Nephron (organoid): Measurements from ENCODE around the gene TBC1D24.

Experiments
- H3K27ac Mint-ChIP-seq, 3 experiments: 2 replicates each; pipeline ENCODE4 v1.8.0; 2020; ENCODE audit warnings: mixed read lengths in 3 of 3, mild to moderate bottlenecking in 2 of 3, moderate library complexity in 1 of 3
- H3K27me3 Mint-ChIP-seq: 2 replicates; pipeline ENCODE4 v1.8.0; 2021; ENCODE audit warnings: low read depth, mild to moderate bottlenecking, moderate library complexity, mixed read lengths
- H3K36me3 Mint-ChIP-seq: 2 replicates; pipeline ENCODE4 v1.8.0; 2020; ENCODE audit warnings: low read depth, mixed read lengths
- H3K4me1 Mint-ChIP-seq: 2 replicates; pipeline ENCODE4 v1.8.0; 2020; ENCODE audit warnings: mixed read lengths
- H3K4me3 Mint-ChIP-seq, 3 experiments: 2 replicates each; pipeline ENCODE4 v1.8.0; 2020; ENCODE audit warnings: mild to moderate bottlenecking in 3 of 3, mixed read lengths in 3 of 3, moderate library complexity in 2 of 3
- H3K9me3 Mint-ChIP-seq: 2 replicates; pipeline ENCODE4 v1.8.0; 2020; ENCODE audit warnings: mixed read lengths
- CTCF ChIP-seq, 3 experiments: fragments of 200-600 bp; sonication (generic); IDR thresholded peaks; one replicate each; pipeline ENCODE4 v1.5.0; 2021; ENCODE audit warnings: antibody characterized with exemption in 3 of 3; ENCODE audit not compliant: unreplicated experiment in 3 of 3

Gene TBC1D24

GRCh38 chr16:2496223-2497115 is 21.5 kb downstream of the TBC1D24 start:
- peaks cover 8% of the 10 kb centered on the region for H3K4me1 Mint-ChIP-seq
- no peaks in the 10 kb centered on the region for H3K27me3 Mint-ChIP-seq
- H3K36me3 Mint-ChIP-seq: peaks cover 6% of the 10 kb centered on the region
- H3K4me3 Mint-ChIP-seq: no peak overlapping the region
- no peak for TF ChIP-seq CTCF (IDR thresholded peaks at IDR 0.05; ENCODE audit: unreplicated experiment in 3 of 3)
- no peaks in the 10 kb centered on the region for H3K9me3 Mint-ChIP-seq
- H3K27ac Mint-ChIP-seq: no peak overlapping the region

- peak overlapping the region; percentile 25 to 69 (median 43) for H3K27ac Mint-ChIP-seq
- peak overlapping the region in 1 of 3 experiments; percentile 2 for H3K4me3 Mint-ChIP-seq
- H3K4me1 Mint-ChIP-seq: peaks cover 8% of the 10 kb centered on the region
- peaks cover 6% of the 10 kb centered on the region for H3K36me3 Mint-ChIP-seq
- H3K27me3 Mint-ChIP-seq: no peaks in the 10 kb centered on the region
- no peaks in the 10 kb centered on the region for H3K9me3 Mint-ChIP-seq
- no peak for TF ChIP-seq CTCF (IDR thresholded peaks at IDR 0.05; ENCODE audit: unreplicated experiment in 3 of 3)
Observed at GRCh38 chr16:2497116-2497630, 22.2 kb downstream of the TBC1D24 start.

GRCh38 chr16:2497695-2498484 is 23.0 kb downstream of the TBC1D24 start:
- Mint-ChIP-seq H3K4me3 (peak overlapping the region in 1 of 3 experiments; percentile 2), H3K4me1 (peaks cover 14% of the 10 kb centered on the region), H3K27ac (peak overlapping the region; percentile 25 to 69 (median 43)), H3K9me3 (no peaks in the 10 kb centered on the region), H3K36me3 (peaks cover 6% of the 10 kb centered on the region), H3K27me3 (no peaks in the 10 kb centered on the region)
- TF ChIP-seq CTCF (IDR thresholded peaks at IDR 0.05; ENCODE audit: unreplicated experiment in 3 of 3): no peak

- no peak overlapping the region for H3K27ac Mint-ChIP-seq
- peaks cover 16% of the 10 kb centered on the region for H3K4me1 Mint-ChIP-seq
- TF ChIP-seq CTCF (IDR thresholded peaks at IDR 0.05; ENCODE audit: unreplicated experiment in 3 of 3): no peak
- H3K27me3 Mint-ChIP-seq: no peaks in the 10 kb centered on the region
- H3K36me3 Mint-ChIP-seq: peaks cover 6% of the 10 kb centered on the region
- H3K4me3 Mint-ChIP-seq: no peak overlapping the region
- H3K9me3 Mint-ChIP-seq: no peaks in the 10 kb centered on the region
Observed at GRCh38 chr16:2498531-2499253, 23.8 kb downstream of the TBC1D24 start.

GRCh38 chr16:2499454-2499853 is 24.5 kb downstream of the TBC1D24 start:
- Mint-ChIP-seq H3K36me3 (peaks cover 6% of the 10 kb centered on the region), H3K4me3 (no peak overlapping the region), H3K4me1 (peaks cover 16% of the 10 kb centered on the region), H3K27me3 (no peaks in the 10 kb centered on the region), H3K27ac (no peak overlapping the region), H3K9me3 (no peaks in the 10 kb centered on the region)
- TF ChIP-seq CTCF (IDR thresholded peaks at IDR 0.05; ENCODE audit: unreplicated experiment in 3 of 3): no peak
